Anterior cingulate cortex (tissue), 58 donors: ENCODE data around the gene CWC27.
"Not testable (repeated sequence)": the region's sequence is repeated elsewhere in the genome, so short reads cannot be mapped to it uniquely, and the experiment has no call there.

Experiments used
- DNase-seq, 58 donors: peaks; one replicate each; lab custom pipeline; 2025; lab: John Stamatoyannopoulos, UW

CWC27 gene

GRCh38 chr5:64899838-64900237 lies 131.1 kb downstream of the CWC27 start:
- no peak for DNase-seq

- DNase-seq = no peak
Observed at GRCh38 chr5:64900618-64901017, 131.9 kb downstream of the CWC27 start.

- DNase-seq = not testable (repeated sequence)
Observed at GRCh38 chr5:64907399-64907798, 138.7 kb downstream of the CWC27 start.

GRCh38 chr5:64914396-64914795 lies 145.7 kb downstream of the CWC27 start:
- DNase-seq = no peak

GRCh38 chr5:64918083-64918482 lies 149.4 kb downstream of the CWC27 start:
- no peak for DNase-seq

- DNase-seq = no peak
Observed at GRCh38 chr5:64921386-64921785, 152.7 kb downstream of the CWC27 start.

- DNase-seq = no peak
Observed at GRCh38 chr5:64923151-64923685, 154.5 kb downstream of the CWC27 start.

- DNase-seq = no peak
Observed at GRCh38 chr5:64925123-64925522, 156.4 kb downstream of the CWC27 start.

- peak in 1 of 58 donors; percentile 17 for DNase-seq
Observed at GRCh38 chr5:64929833-64930232, 161.1 kb downstream of the CWC27 start.

- no peak for DNase-seq
Observed at GRCh38 chr5:64930672-64931318, 162.1 kb downstream of the CWC27 start.

GRCh38 chr5:64939422-64939771 lies 170.7 kb downstream of the CWC27 start:
- not testable (repeated sequence) for DNase-seq

GRCh38 chr5:64939772-64940510 lies 171.2 kb downstream of the CWC27 start:
- DNase-seq = no peak

- DNase-seq = no peak
Observed at GRCh38 chr5:64942460-64942859, 173.7 kb downstream of the CWC27 start.

GRCh38 chr5:64944868-64945267 lies 176.1 kb downstream of the CWC27 start:
- DNase-seq = no peak

- DNase-seq = no peak
Observed at GRCh38 chr5:64947031-64947430, 178.3 kb downstream of the CWC27 start.

- DNase-seq = no peak
Observed at GRCh38 chr5:64947801-64948200, 179.1 kb downstream of the CWC27 start.

GRCh38 chr5:64949331-64949730 lies 180.6 kb downstream of the CWC27 start:
- DNase-seq = no peak

GRCh38 chr5:64952951-64953673 lies 184.4 kb downstream of the CWC27 start:
- DNase-seq = no peak

GRCh38 chr5:64954518-64954917 lies 185.8 kb downstream of the CWC27 start:
- no peak for DNase-seq

- DNase-seq = no peak
Observed at GRCh38 chr5:64958757-64959391, 190.1 kb downstream of the CWC27 start.

GRCh38 chr5:64963278-64963677 lies 194.5 kb downstream of the CWC27 start:
- no peak for DNase-seq
